Liver (tissue), 9 donors: ENCODE measurements around the gene PHF2. TPM values are rescaled to one million over a fixed set of nuclear protein-coding genes. Genes with fewer than 3 reads are reported as not detected.

ENCODE experiments used
- DNase-seq: peaks from one replicate; pipeline ENCODE4 v3.0.0-alpha.2; 2017; ENCODE audit warnings: low spot score
- H3K27ac ChIP-seq, 2 donors: one replicate each; pipeline ENCODE4 v1.7.0; 2013; ENCODE audit warnings: inconsistent platforms in 2 of 2, low read length in 2 of 2, control low read depth in 1 of 2, low read depth in 1 of 2, mild to moderate bottlenecking in 1 of 2
- H3K27me3 ChIP-seq, 4 donors: one replicate each; pipeline versions ENCODE4 v1.6.1 to v1.7.0; 2013; ENCODE audit warnings: low read length in 3 of 4, inconsistent platforms in 1 of 4, mild to moderate bottlenecking in 1 of 4, moderate library complexity in 1 of 4; ENCODE audit not compliant: control insufficient read depth in 4 of 4, insufficient read depth in 4 of 4
- H3K36me3 ChIP-seq, 4 donors: one replicate each; pipeline versions ENCODE4 v1.6.1 to v1.7.0; 2013; ENCODE audit warnings: low read length in 3 of 4, mild to moderate bottlenecking in 3 of 4, low read depth in 1 of 4, moderate library complexity in 1 of 4; ENCODE audit not compliant: control insufficient read depth in 4 of 4, insufficient read depth in 3 of 4
- H3K4me1 ChIP-seq, 4 donors: one replicate each; pipeline versions ENCODE4 v1.6.1 to v1.7.0; 2013; ENCODE audit warnings: low read length in 3 of 4, mild to moderate bottlenecking in 3 of 4, moderate library complexity in 1 of 4; ENCODE audit not compliant: control insufficient read depth in 4 of 4, insufficient read depth in 4 of 4
- H3K4me3 ChIP-seq, 3 donors: one replicate each; pipeline versions ENCODE4 v1.6.1 to v1.7.0; 2013; ENCODE audit warnings: low read length in 3 of 3, control low read depth in 1 of 3, low read depth in 1 of 3, mild to moderate bottlenecking in 1 of 3
- H3K9ac ChIP-seq, 2 donors: one replicate each; pipeline ENCODE4 v1.7.0; 2013; ENCODE audit warnings: low read length in 2 of 2, mild to moderate bottlenecking in 2 of 2, moderate library complexity in 2 of 2, control low read depth in 1 of 2, low read depth in 1 of 2
- H3K9me3 ChIP-seq, 4 donors: one replicate each; pipeline versions ENCODE4 v1.6.1 to v1.7.0; 2013; ENCODE audit warnings: low read length in 3 of 4; ENCODE audit not compliant: control insufficient read depth in 4 of 4
- CTCF ChIP-seq: fragments of 150-350 bp; IDR thresholded peaks from 2 replicates; pipeline ENCODE4 v1.5.1; 2017; ENCODE audit warnings: improper control_type of control experiment, low read depth, low read length; ENCODE audit not compliant: missing input control
- EGR1 ChIP-seq, 2 donors: IDR thresholded peaks; 2 replicates each; pipeline ENCODE4 v1.6.1; 2016 to 2018; ENCODE audit warnings: antibody characterized with exemption in 2 of 2, low read depth in 2 of 2
- FOXA1 ChIP-seq: IDR thresholded peaks from 2 replicates; pipeline ENCODE4 v1.6.1; 2016; ENCODE audit warnings: antibody characterized with exemption
- FOXA2 ChIP-seq: IDR thresholded peaks from 2 replicates; pipeline ENCODE4 v1.6.1; 2016; ENCODE audit warnings: antibody characterized with exemption
- GABPA ChIP-seq, 2 donors: IDR thresholded peaks in 1 of 2; conservative IDR thresholded peaks in 1 of 2; 2 replicates each; pipeline ENCODE4 v1.6.1; 2016; ENCODE audit warnings: antibody characterized with exemption in 2 of 2, mild to moderate bottlenecking in 1 of 2, moderate library complexity in 1 of 2
- HNF4G ChIP-seq: IDR thresholded peaks from 2 replicates; pipeline ENCODE4 v1.6.1; 2016; ENCODE audit warnings: antibody characterized with exemption
- MAX ChIP-seq: IDR thresholded peaks from 2 replicates; pipeline ENCODE4 v1.6.1; 2016; ENCODE audit warnings: antibody characterized with exemption
- NR2F2 ChIP-seq: IDR thresholded peaks from 2 replicates; pipeline ENCODE4 v1.6.1; 2016; ENCODE audit warnings: antibody characterized with exemption
- RXRA ChIP-seq, 2 donors: IDR thresholded peaks; 2 replicates each; pipeline ENCODE4 v1.6.1; 2017 to 2018; ENCODE audit warnings: antibody characterized with exemption in 2 of 2, mild to moderate bottlenecking in 1 of 2
- TAF1 ChIP-seq: conservative IDR thresholded peaks from 2 replicates; pipeline ENCODE4 v1.6.1; 2016; ENCODE audit warnings: antibody characterized with exemption, mild to moderate bottlenecking
- YY1 ChIP-seq: IDR thresholded peaks from 2 replicates; pipeline ENCODE4 v1.6.1; 2016; ENCODE audit warnings: antibody characterized with exemption, mild to moderate bottlenecking
- ZBTB33 ChIP-seq: IDR thresholded peaks from 2 replicates; pipeline ENCODE4 v1.6.1; 2016; ENCODE audit warnings: antibody characterized with exemption
- WGBS: extraction: QIAGEN DNeasy Blood & Tissue Kit; methylation state at CpG from one replicate; pipeline ENCODE4 v1.1.7; 2013; 5-methylcytosine and 5-hydroxymethylcytosine counted together
- polyA plus RNA-seq, 2 donors: library from polyadenylated mRNA; stranded (reverse) in 1 of 2; unstranded in 1 of 2; fragments of 200-250 nt in 1 of 2; fragments of >200 nt in 1 of 2; fragmentation: Nextera tagmentation in 1 of 2; extraction: Ambion mirVana in 1 of 2; gene quantifications; one replicate each; pipeline versions ENCODE4 v1.2.1 to v1.2.3, GENCODE V29; 2013 to 2015
- total RNA-seq, 2 donors: library from RNA; depleted of rRNA; stranded (reverse); fragments of >200 nt; gene quantifications; one replicate each; pipeline ENCODE4 v1.2.3, GENCODE V29; 2014
- donor health status: healthy.
- donor health status: healthy.
- donor health status: healthy.
- donor health status: healthy.
- donor health status: healthy.

The PHF2 gene
- total and polyA plus RNA-seq, 4 donors, result 2.3 to 8.6 (median 6.7) TPM

GRCh38 chr9:93669116-93669957, 93.0 kb downstream of the PHF2 start:
- TF ChIP-seq EGR1 (IDR thresholded peaks at IDR 0.05; ENCODE audit: low read depth in 2 of 2) (no peak), NR2F2 (no peak), TAF1 (no peak), GABPA (IDR thresholded peaks at IDR 0.05 in 1 of 2, conservative IDR thresholded peaks at IDR 0.05 in 1 of 2) (no peak), FOXA2 (no peak)
- Histone ChIP-seq H3K9ac (no peak overlapping the region), H3K4me3 (no peak overlapping the region), H3K9me3 (no peaks in the 10 kb centered on the region), H3K27me3 (no peaks in the 10 kb centered on the region), H3K36me3 (peaks cover 0 to 39% (median 13%) of the 10 kb centered on the region in 4 donors), H3K4me1 (no peaks in the 10 kb centered on the region), H3K27ac (no peak overlapping the region)
- no peak for DNase-seq
- 95% methylated on average over 15 of the region's 15 CpGs for WGBS

- no peak overlapping the region for H3K9ac ChIP-seq
- no peaks in the 10 kb centered on the region for H3K27me3 ChIP-seq
- H3K27ac ChIP-seq, result no peak overlapping the region
- peaks cover 0 to 40% (median 16%) of the 10 kb centered on the region in 4 donors for H3K36me3 ChIP-seq
- H3K4me3 ChIP-seq, result no peak overlapping the region
- DNase-seq, result no peak
- WGBS, result 88% methylated on average over 3 of the region's 3 CpGs
- TF ChIP-seq YY1 (no peak), FOXA1 (no peak), GABPA (IDR thresholded peaks at IDR 0.05 in 1 of 2, conservative IDR thresholded peaks at IDR 0.05 in 1 of 2) (no peak), FOXA2 (no peak), MAX (no peak), ZBTB33 (no peak), RXRA (IDR thresholded peaks at IDR 0.05) (no peak), NR2F2 (no peak), HNF4G (no peak), CTCF (no peak), TAF1 (no peak)
- H3K9me3 ChIP-seq, result no peaks in the 10 kb centered on the region
- no peaks in the 10 kb centered on the region for H3K4me1 ChIP-seq
Measured at GRCh38 chr9:93669958-93670207, 93.5 kb downstream of the PHF2 start.
